GM18502 (cell line): ENCODE data around the gene CCHCR1.

Experiments used
- ATAC-seq: cut with Tn5 transposase; IDR thresholded peaks from one replicate; pipeline ENCODE4 v1.9.1; 2021; ENCODE audit warnings: mild to moderate bottlenecking; ENCODE audit not compliant: unreplicated experiment, poor library complexity

CCHCR1 gene

DNA sequence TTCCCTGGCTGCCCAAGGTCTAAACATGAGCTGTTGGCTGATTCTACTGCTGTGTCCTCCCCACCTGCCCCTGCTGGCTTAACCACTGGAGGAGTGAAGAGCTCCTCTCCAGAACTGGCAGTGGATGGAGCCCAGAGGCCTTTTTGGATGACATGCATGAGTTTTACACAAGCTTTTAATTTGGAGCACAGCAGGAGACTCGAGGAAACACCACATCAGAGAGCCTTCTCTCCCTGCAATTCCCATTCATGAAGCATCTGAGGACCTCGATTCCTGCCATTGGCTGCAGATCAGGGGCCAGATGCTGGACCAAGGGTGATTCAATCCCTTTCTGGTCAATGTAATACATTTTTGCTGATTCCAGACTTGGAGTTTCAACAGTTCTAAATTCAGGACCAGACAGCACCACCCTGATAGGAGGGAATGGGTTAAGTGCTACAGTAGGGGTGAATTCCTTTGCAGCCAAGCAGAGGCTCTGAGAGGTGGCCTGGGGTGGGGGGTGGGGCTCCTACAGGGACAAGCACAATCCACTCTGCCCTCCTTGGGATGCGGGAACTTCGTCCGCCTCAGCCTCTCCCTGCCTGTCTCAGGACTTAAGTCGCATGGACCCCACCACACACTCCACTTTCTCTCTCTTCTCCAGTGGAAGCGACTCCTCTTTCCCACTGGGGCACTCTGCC, 43.6 kb downstream of the CCHCR1 start:
- ATAC-seq, result no peak

GRCh38 chr6:31112478-31112877, 45.1 kb downstream of the CCHCR1 start, which contains the start of gene C6orf15:
C6orf15 (minus strand) TSS chr6:31112575; CDS start chr6:31112555, 20 bp downstream.
- ATAC-seq, result no peak

DNA sequence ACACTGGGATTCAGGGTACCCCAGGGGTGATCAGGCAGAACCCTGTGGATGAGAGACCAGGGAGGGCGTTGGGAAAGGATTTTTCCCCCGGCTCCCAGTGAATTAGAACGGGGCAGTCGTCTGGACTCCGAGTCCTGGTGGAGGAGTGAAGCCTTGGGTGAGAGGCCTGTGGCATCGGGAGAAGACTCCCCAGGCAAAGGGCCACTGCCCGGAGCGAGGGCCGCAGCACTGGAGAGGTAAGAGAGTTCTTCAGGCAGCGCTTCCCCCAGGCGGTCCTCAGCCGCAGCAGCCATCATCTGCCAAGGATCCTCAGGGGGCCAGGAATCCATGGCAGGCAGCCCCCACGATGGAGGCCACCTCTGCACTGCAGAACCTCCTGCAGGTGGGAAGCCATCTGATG, 45.9 kb downstream of the CCHCR1 start:
- ATAC-seq, result no peak

- no peak for ATAC-seq
These were observed 46.6 kb downstream of the CCHCR1 start for GRCh38 chr6:31110825-31111582.

- ATAC-seq, result no peak
These were observed 50.5 kb downstream of the CCHCR1 start for GRCh38 chr6:31107052-31107451.

- ATAC-seq, result no peak
These were observed 54.5 kb downstream of the CCHCR1 start for GRCh38 chr6:31103136-31103535.

- ATAC-seq, result no peak
These were observed 59.1 kb downstream of the CCHCR1 start for GRCh38 chr6:31098449-31098938.

- no peak for ATAC-seq
These were observed 60.9 kb downstream of the CCHCR1 start for GRCh38 chr6:31096656-31097055.

DNA sequence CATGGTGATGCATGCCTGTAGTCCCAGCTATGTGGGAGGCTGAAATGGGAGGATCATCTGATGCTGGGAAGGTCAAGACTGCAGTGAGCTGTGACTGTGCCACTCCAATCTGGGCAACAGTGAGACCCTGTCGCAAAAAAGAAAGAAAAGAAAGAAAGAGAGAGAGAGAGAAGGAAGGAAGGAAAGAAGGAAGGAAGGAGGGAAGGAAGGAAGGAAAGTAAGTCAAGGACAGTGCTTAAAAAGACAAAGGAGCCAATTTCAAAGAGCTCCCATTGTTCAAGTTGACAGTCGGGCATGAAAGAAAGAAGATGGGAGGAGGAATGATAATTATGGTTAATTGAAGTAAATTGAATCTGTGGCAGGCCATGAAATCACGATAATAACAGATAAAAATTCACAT, 61.4 kb downstream of the CCHCR1 start:
- ATAC-seq, result no peak

DNA sequence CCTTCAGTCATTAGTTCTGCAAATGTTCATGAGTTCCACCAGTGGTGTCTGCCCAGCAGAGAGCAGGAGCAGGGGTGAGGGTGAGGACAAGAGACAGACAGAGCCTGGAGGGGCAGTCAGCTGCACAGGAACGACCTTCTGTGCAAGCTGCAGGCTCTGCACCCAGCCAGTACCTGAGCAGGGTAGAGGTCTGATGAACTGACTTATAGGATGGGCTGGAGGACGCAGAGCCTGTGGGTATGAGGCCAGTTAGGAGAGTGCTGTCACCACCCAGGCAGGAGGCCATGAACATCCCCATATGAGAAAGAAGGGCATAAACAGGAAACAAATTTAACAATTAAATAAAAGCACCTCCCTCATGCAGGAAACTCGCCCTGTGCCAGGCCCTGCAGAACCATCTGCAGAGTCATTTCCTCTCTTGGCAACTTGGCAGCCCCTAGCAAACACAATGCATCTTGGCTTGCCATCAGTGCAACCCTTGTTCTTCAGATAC, 63.2 kb downstream of the CCHCR1 start:
- no peak for ATAC-seq

DNA sequence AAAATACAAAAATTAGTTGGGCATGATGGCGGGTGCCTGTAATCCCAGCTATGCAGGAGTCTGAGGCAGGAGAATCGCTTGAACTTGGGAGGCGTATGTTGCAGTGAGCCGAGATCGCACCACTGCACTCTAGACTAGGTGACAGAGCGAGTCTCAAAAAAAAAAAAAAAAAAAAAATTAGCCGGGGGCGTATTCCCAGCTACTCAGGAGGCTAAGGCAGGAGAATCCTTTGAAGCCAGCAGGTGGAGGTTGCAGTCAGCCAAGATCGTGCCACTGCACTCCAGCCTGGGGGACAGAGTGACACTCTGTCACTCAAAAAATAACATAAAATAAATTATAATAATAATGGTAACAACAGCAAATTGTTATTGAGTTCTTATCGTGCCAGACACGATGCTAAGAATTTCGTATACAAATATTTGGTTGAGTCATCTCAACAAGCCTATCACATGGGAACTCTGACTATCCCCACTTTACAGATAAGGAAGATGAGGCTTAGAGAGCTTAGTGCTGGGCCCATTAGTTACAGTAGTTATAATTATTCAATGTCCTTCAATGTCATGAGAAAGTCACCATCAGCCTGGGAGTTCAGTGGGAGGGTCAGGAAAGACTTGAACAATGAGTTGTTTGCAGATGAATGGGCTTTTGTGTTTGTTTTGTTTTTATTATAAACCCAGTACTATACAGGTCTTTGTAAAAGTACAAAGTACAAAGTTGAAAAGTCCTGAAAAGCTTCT, 64.7 kb downstream of the CCHCR1 start:
- no peak for ATAC-seq
